Measurements from ENCODE around the gene APOC4. TPM values are rescaled to one million over a fixed set of nuclear protein-coding genes. Genes with fewer than 3 reads are reported as not detected.

The APOC4 gene
- total RNA-seq, 1 experiment from 2014 or later: not detected

GRCh38 chr19:44955505-44956439, 13.7 kb downstream of the APOC4 start:
- Mint-ChIP-seq H3K4me1 (peaks cover 22% of the 10 kb centered on the region), H3K4me3 (peak overlapping the region; percentile 99), H3K36me3 (no peaks in the 10 kb centered on the region), H3K9me3 (no peaks in the 10 kb centered on the region), H3K27me3 (ENCODE audit: low read depth) (no peaks in the 10 kb centered on the region), H3K27ac (peak overlapping the region; percentile 85)
- peak; percentile 7 for ATAC-seq
- ChIA-PET POLR2A (no interaction called here), CTCF (interaction anchor here (1.0 kb wide), 2 partner anchors 33 to 45 kb away, joined by 3 to 4 read pairs; no protein-coding TSS in a partner anchor)
- no peak for TF ChIP-seq USF2 (CRISPR knock-in tag; IDR thresholded peaks at IDR 0.05)
- no peak for TF ChIP-seq SMAD4 (CRISPR knock-in tag; IDR thresholded peaks at IDR 0.05)
- TF ChIP-seq RELA (CRISPR knock-in tag; IDR thresholded peaks at IDR 0.05; ENCODE audit: borderline replicate concordance): 0 out of 2 replicates have a peak, but pooled peaks have one; percentile 43
- DNase-seq (ENCODE audit: low spot score): no peak

GRCh38 chr19:44957526-44957925, 15.5 kb downstream of the APOC4 start:
- Mint-ChIP-seq H3K9me3 (no peaks in the 10 kb centered on the region), H3K27me3 (ENCODE audit: low read depth) (no peaks in the 10 kb centered on the region), H3K27ac (peak overlapping the region; percentile 14), H3K4me1 (peaks cover 22% of the 10 kb centered on the region), H3K4me3 (peak overlapping the region; percentile 99), H3K36me3 (peaks cover 12% of the 10 kb centered on the region)
- no peak for TF ChIP-seq ZNF396 (CRISPR knock-in tag; IDR thresholded peaks at IDR 0.05; ENCODE audit: borderline replicate concordance)
- no peak for TF ChIP-seq MYBL2 (CRISPR knock-in tag; IDR thresholded peaks at IDR 0.05)
- no peak for TF ChIP-seq ATF3 (CRISPR knock-in tag; conservative IDR thresholded peaks at IDR 0.05)
- TF ChIP-seq ELF4 (CRISPR knock-in tag; IDR thresholded peaks at IDR 0.05; ENCODE audit: low read depth): no peak
- TF ChIP-seq E2F1 (CRISPR knock-in tag; IDR thresholded peaks at IDR 0.05): no peak
- no peak for TF ChIP-seq ESRRA (CRISPR knock-in tag; IDR thresholded peaks at IDR 0.05; ENCODE audit: borderline replicate concordance)
- no peak for TF ChIP-seq ZNF219 (CRISPR knock-in tag; IDR thresholded peaks at IDR 0.05; ENCODE audit: borderline replicate concordance)
- no peak for TF ChIP-seq ZNF138 (CRISPR knock-in tag; conservative IDR thresholded peaks at IDR 0.05)
- TF ChIP-seq ZNF232 (CRISPR knock-in tag; IDR thresholded peaks at IDR 0.05): no peak
- TF ChIP-seq ZNF423 (CRISPR knock-in tag; IDR thresholded peaks at IDR 0.05): no peak
- no peak for TF ChIP-seq FOXP1 (CRISPR knock-in tag; IDR thresholded peaks at IDR 0.05; ENCODE audit: borderline replicate concordance)
- no peak for TF ChIP-seq AR (CRISPR knock-in tag; IDR thresholded peaks at IDR 0.05)
- no peak for TF ChIP-seq HMGXB4 (CRISPR knock-in tag; IDR thresholded peaks at IDR 0.05)
- no peak for TF ChIP-seq TCF7 (CRISPR knock-in tag; IDR thresholded peaks at IDR 0.05; ENCODE audit: low read depth)
- TF ChIP-seq TEAD1 (CRISPR knock-in tag; IDR thresholded peaks at IDR 0.05): no peak
- ATAC-seq (no peak), DNase-seq (ENCODE audit: low spot score) (no peak)
- ChIA-PET POLR2A (no interaction called here), CTCF (interaction anchor here (0.7 to 1.0 kb wide), 2 partner anchors 42 to 52 kb away, joined by 3 read pairs; partner anchors contain the start of gene APOE)
